ENCODE results near the gene HIC2.
"Not testable (repeated sequence)": the region's sequence is repeated elsewhere in the genome, so short reads cannot be mapped to it uniquely, and the experiment has no call there.

GRCh38 chr22:21417227-21417746 lies at the start of gene HIC2:
- TF ChIP-seq POLR2A (conservative IDR thresholded peaks at IDR 0.05); ZNF76 (CRISPR knock-in tag; IDR thresholded peaks at IDR 0.05; ENCODE audit: borderline replicate concordance); DLX4 (CRISPR knock-in tag; IDR thresholded peaks at IDR 0.05); EHMT2 (IDR thresholded peaks at IDR 0.05); ZBTB43 (CRISPR knock-in tag; IDR thresholded peaks at IDR 0.05); ELK1 (CRISPR knock-in tag; IDR thresholded peaks at IDR 0.05); BRF1 (IDR thresholded peaks at IDR 0.05; ENCODE audit: borderline replicate concordance, extremely low read depth, insufficient read length); SMARCE1 (IDR thresholded peaks at IDR 0.05); CHD4 (IDR thresholded peaks at IDR 0.05; ENCODE audit: insufficient read depth, insufficient replicate concordance, low read depth, low read length, poor library complexity, severe bottlenecking); NCOA6 (IDR thresholded peaks at IDR 0.05): not testable (repeated sequence)

Measured in K562 (cell line).